ENCODE results near the gene GFOD1. TPM values are rescaled to one million over a fixed set of nuclear protein-coding genes. Genes with fewer than 3 reads are reported as not detected.

GFOD1 gene
- total RNA-seq, 1 experiment from 2014 or later, result 0.62 TPM

- no peaks in the 10 kb centered on the region for H3K36me3 ChIP-seq (ENCODE audit: control insufficient read depth, insufficient read depth, low read length)
- no peaks in the 10 kb centered on the region for H3K4me1 ChIP-seq (ENCODE audit: control insufficient read depth, insufficient read depth, low read length)
- no peaks in the 10 kb centered on the region for H3K9me3 ChIP-seq (ENCODE audit: control insufficient read depth, insufficient read depth, low read depth, low read length)
- no peak overlapping the region for H3K4me3 ChIP-seq (ENCODE audit: low read depth in 2 of 2, low read length in 2 of 2)
- intact Hi-C loops (cut with micrococcal nuclease; ENCODE audit: unreplicated experiment), result no loop called here
- in situ Hi-C loops (cut with HindIII; ENCODE audit: low pct_unique_long_range_greater_than_20kb, low sequenced_read_pairs), result no loop called here
- no peaks in the 10 kb centered on the region for H3K27me3 ChIP-seq (ENCODE audit: control insufficient read depth, insufficient read depth, low read length)
- DNase-seq (ENCODE audit: low read depth, low spot score) (no peak), ATAC-seq (no peak)
- CTCF ChIA-PET, result interaction anchor here (0.6 kb wide), 1 partner anchor 21 kb away, joined by 5 read pairs; no protein-coding TSS in a partner anchor
- POLR2A ChIA-PET, result no interaction called here
- no TSS peak for BruUV-seq (replicated peaks)
- H3K27ac ChIP-seq (ENCODE audit: low read length), result no peak overlapping the region
- TF ChIP-seq POLR2AphosphoS5 (IDR thresholded peaks at IDR 0.05; ENCODE audit: low read depth, low read length), result no peak
- TF ChIP-seq, protein P1, sequence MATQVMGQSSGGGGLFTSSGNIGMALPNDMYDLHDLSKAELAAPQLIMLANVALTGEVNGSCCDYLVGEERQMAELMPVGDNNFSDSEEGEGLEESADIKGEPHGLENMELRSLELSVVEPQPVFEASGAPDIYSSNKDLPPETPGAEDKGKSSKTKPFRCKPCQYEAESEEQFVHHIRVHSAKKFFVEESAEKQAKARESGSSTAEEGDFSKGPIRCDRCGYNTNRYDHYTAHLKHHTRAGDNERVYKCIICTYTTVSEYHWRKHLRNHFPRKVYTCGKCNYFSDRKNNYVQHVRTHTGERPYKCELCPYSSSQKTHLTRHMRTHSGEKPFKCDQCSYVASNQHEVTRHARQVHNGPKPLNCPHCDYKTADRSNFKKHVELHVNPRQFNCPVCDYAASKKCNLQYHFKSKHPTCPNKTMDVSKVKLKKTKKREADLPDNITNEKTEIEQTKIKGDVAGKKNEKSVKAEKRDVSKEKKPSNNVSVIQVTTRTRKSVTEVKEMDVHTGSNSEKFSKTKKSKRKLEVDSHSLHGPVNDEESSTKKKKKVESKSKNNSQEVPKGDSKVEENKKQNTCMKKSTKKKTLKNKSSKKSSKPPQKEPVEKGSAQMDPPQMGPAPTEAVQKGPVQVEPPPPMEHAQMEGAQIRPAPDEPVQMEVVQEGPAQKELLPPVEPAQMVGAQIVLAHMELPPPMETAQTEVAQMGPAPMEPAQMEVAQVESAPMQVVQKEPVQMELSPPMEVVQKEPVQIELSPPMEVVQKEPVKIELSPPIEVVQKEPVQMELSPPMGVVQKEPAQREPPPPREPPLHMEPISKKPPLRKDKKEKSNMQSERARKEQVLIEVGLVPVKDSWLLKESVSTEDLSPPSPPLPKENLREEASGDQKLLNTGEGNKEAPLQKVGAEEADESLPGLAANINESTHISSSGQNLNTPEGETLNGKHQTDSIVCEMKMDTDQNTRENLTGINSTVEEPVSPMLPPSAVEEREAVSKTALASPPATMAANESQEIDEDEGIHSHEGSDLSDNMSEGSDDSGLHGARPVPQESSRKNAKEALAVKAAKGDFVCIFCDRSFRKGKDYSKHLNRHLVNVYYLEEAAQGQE (IDR thresholded peaks at IDR 0.05; ENCODE audit: insufficient read depth in 1 of 2, low read depth in 2 of 2, low read length in 1 of 2), result no peak
- TF ChIP-seq, protein P2, sequence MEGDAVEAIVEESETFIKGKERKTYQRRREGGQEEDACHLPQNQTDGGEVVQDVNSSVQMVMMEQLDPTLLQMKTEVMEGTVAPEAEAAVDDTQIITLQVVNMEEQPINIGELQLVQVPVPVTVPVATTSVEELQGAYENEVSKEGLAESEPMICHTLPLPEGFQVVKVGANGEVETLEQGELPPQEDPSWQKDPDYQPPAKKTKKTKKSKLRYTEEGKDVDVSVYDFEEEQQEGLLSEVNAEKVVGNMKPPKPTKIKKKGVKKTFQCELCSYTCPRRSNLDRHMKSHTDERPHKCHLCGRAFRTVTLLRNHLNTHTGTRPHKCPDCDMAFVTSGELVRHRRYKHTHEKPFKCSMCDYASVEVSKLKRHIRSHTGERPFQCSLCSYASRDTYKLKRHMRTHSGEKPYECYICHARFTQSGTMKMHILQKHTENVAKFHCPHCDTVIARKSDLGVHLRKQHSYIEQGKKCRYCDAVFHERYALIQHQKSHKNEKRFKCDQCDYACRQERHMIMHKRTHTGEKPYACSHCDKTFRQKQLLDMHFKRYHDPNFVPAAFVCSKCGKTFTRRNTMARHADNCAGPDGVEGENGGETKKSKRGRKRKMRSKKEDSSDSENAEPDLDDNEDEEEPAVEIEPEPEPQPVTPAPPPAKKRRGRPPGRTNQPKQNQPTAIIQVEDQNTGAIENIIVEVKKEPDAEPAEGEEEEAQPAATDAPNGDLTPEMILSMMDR (IDR thresholded peaks at IDR 0.05), result no peak
- TF ChIP-seq SIN3A (IDR thresholded peaks at IDR 0.05; ENCODE audit: borderline replicate concordance, insufficient read depth, low read depth, low read length), result no peak
- no peak for TF ChIP-seq TCF7L2 (IDR thresholded peaks at IDR 0.05; ENCODE audit: low read depth, low read length)
Observed at GRCh38 chr6:13358511-13358910, 128.9 kb downstream of the GFOD1 start.

- H3K27me3 ChIP-seq (ENCODE audit: control insufficient read depth, insufficient read depth, low read length), result no peaks in the 10 kb centered on the region
- no peaks in the 10 kb centered on the region for H3K4me1 ChIP-seq (ENCODE audit: control insufficient read depth, insufficient read depth, low read length)
- no peak overlapping the region for H3K27ac ChIP-seq (ENCODE audit: low read length)
- no peaks in the 10 kb centered on the region for H3K9me3 ChIP-seq (ENCODE audit: control insufficient read depth, insufficient read depth, low read depth, low read length)
- in situ Hi-C loops (cut with HindIII; ENCODE audit: low pct_unique_long_range_greater_than_20kb, low sequenced_read_pairs) (no loop called here), intact Hi-C loops (cut with micrococcal nuclease; ENCODE audit: unreplicated experiment) (no loop called here)
- no peak for TF ChIP-seq TCF7L2 (IDR thresholded peaks at IDR 0.05; ENCODE audit: low read depth, low read length)
- TF ChIP-seq, protein P1 (IDR thresholded peaks at IDR 0.05; ENCODE audit: insufficient read depth in 1 of 2, low read depth in 2 of 2, low read length in 1 of 2), result no peak
- no peak for DNase-seq (ENCODE audit: low read depth, low spot score)
- ChIA-PET POLR2A (interaction anchor here (0.5 kb wide), 1 partner anchor 20 kb away, joined by 3 read pairs; no protein-coding TSS in a partner anchor), CTCF (no interaction called here)
- H3K4me3 ChIP-seq (ENCODE audit: low read depth in 2 of 2, low read length in 2 of 2), result no peak overlapping the region
- BruUV-seq (replicated peaks), result no TSS peak
- H3K36me3 ChIP-seq (ENCODE audit: control insufficient read depth, insufficient read depth, low read length), result no peaks in the 10 kb centered on the region
- ATAC-seq, result no peak
Observed at GRCh38 chr6:13357551-13358075, 129.8 kb downstream of the GFOD1 start.

Data from Panc1 (cell line).